Calu3 (cell line): ENCODE results near the gene IFNAR1. TPM values are rescaled to one million over a fixed set of nuclear protein-coding genes. Genes with fewer than 3 reads are reported as not detected.
"Not testable (repeated sequence)": the region's sequence is repeated elsewhere in the genome, so short reads cannot be mapped to it uniquely, and the experiment has no call there.

Experiments used
- BruUV-seq: library from RNA; stranded (reverse); fragments of 400-500 nt; replicated peaks from 2 replicates; lab custom pipeline; 2021; lab: Mats Ljungman, UMichigan
- CTCF ChIA-PET: fragments of 300-600 bp; sonication (Branson Sonifier 250); formaldehyde crosslinking; loops from one replicate; lab custom pipeline; 2022; ENCODE audit warnings: antibody characterized with exemption; lab: Charles Lee
- DNase-seq: peaks from one replicate; pipeline ENCODE4 v3.0.0; 2022
- H3K27ac Mint-ChIP-seq: one replicate; pipeline ENCODE4 v1.8.0; 2022; ENCODE audit warnings: mixed read lengths; ENCODE audit not compliant: unreplicated experiment
- H3K27me3 Mint-ChIP-seq: one replicate; pipeline ENCODE4 v1.8.0; 2022; ENCODE audit warnings: mixed read lengths; ENCODE audit not compliant: unreplicated experiment
- H3K36me3 Mint-ChIP-seq: one replicate; pipeline ENCODE4 v1.8.0; 2022; ENCODE audit warnings: mild to moderate bottlenecking, moderate library complexity, mixed read lengths; ENCODE audit not compliant: insufficient read depth, unreplicated experiment
- H3K4me1 Mint-ChIP-seq: one replicate; pipeline ENCODE4 v1.8.0; 2022; ENCODE audit warnings: mild to moderate bottlenecking, low read depth, mixed read lengths; ENCODE audit not compliant: unreplicated experiment
- H3K4me3 Mint-ChIP-seq: one replicate; pipeline ENCODE4 v1.8.0; 2022; ENCODE audit warnings: mild to moderate bottlenecking, low read depth, moderate library complexity, mixed read lengths; ENCODE audit not compliant: unreplicated experiment
- H3K9me3 Mint-ChIP-seq: one replicate; pipeline ENCODE4 v1.8.0; 2022; ENCODE audit warnings: low read depth, mixed read lengths; ENCODE audit not compliant: unreplicated experiment
- intact Hi-C: fragments of 100-400 bp; cut with micrococcal nuclease; formaldehyde crosslinking; loops from one replicate; pipeline ENCODE4 v1.10.0; 2022; ENCODE audit not compliant: unreplicated experiment
- total RNA-seq: library from RNA; stranded (reverse); gene quantifications from 2 replicates; pipeline ENCODE4 v1.2.3, GENCODE V29; 2022
- TF ChIP-seq, protein P1 (sequence below): fragments of 200-600 bp; IDR thresholded peaks from one replicate; pipeline ENCODE4 v1.8.0; 2022; ENCODE audit warnings: antibody characterized with exemption; ENCODE audit not compliant: unreplicated experiment

The IFNAR1 gene
- total RNA-seq, 1 experiment from 2014 or later: 35.2 TPM

DNA sequence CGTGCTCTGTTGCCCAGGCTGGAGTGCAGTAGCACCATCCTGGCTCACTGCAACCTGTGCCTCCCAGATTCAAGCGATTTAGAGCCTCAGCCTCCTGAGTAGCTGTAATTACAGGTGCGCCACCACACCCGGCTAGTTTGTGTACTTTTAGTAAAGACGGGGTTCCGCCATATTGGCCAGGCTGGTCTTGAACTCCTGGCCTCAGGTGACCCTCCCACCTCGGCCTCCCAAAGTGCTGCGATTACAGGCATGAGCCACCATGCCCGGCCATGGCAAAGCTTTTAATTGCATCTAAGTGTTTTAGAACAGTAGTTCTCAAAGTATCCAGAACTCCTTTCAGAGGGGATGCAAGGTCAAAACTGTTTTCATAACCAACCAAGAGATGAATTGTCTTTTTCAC is 53.3 kb downstream of the IFNAR1 start:
- intact Hi-C loops: no loop called here
- H3K27ac Mint-ChIP-seq: no peak overlapping the region
- peaks cover 19% of the 10 kb centered on the region for H3K4me1 Mint-ChIP-seq
- H3K36me3 Mint-ChIP-seq: peaks cover 15% of the 10 kb centered on the region
- no peak for DNase-seq
- no peaks in the 10 kb centered on the region for H3K27me3 Mint-ChIP-seq
- H3K4me3 Mint-ChIP-seq: no peak overlapping the region
- CTCF ChIA-PET: no interaction called here
- H3K9me3 Mint-ChIP-seq: no peaks in the 10 kb centered on the region
- TF ChIP-seq, protein P1, sequence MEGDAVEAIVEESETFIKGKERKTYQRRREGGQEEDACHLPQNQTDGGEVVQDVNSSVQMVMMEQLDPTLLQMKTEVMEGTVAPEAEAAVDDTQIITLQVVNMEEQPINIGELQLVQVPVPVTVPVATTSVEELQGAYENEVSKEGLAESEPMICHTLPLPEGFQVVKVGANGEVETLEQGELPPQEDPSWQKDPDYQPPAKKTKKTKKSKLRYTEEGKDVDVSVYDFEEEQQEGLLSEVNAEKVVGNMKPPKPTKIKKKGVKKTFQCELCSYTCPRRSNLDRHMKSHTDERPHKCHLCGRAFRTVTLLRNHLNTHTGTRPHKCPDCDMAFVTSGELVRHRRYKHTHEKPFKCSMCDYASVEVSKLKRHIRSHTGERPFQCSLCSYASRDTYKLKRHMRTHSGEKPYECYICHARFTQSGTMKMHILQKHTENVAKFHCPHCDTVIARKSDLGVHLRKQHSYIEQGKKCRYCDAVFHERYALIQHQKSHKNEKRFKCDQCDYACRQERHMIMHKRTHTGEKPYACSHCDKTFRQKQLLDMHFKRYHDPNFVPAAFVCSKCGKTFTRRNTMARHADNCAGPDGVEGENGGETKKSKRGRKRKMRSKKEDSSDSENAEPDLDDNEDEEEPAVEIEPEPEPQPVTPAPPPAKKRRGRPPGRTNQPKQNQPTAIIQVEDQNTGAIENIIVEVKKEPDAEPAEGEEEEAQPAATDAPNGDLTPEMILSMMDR: no peak
- no TSS peak for BruUV-seq

DNA sequence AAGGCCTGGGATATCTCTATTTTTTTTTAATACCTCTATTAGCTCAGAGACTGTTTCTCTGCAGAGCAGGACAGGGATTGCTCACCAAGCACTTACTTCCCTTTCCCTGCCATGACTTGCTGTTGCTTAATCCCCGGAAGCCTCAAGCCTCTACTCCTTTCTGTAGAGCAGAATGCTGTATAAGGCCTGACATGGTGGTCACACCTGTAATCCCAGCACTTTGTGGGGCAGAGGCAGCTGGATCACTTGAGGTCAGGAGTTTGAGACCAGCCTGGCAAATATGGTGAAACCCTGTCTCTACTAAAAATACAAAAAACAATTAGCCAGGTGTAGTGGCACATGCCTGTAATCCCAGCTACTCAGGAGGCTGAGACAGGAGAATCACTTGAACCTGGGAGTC is 55.2 kb downstream of the IFNAR1 start:
- intact Hi-C loops: loop anchor here (5.0 kb wide), 1 partner anchor 37 kb away; no protein-coding TSS in a partner anchor
- peak; percentile 48 for DNase-seq
- not testable (repeated sequence) for BruUV-seq, H3K4me3 Mint-ChIP-seq, H3K9me3 Mint-ChIP-seq, H3K27me3 Mint-ChIP-seq
- CTCF ChIA-PET: interaction anchor here (0.6 to 1.9 kb wide), 3 partner anchors 19 to 65 kb away, joined by 3 to 16 read pairs (median 3); no protein-coding TSS in a partner anchor
- H3K4me1 Mint-ChIP-seq: peaks cover 24% of the 10 kb centered on the region
- H3K36me3 Mint-ChIP-seq: peaks cover 15% of the 10 kb centered on the region
- H3K27ac Mint-ChIP-seq: peak overlapping the region; percentile 74

DNA sequence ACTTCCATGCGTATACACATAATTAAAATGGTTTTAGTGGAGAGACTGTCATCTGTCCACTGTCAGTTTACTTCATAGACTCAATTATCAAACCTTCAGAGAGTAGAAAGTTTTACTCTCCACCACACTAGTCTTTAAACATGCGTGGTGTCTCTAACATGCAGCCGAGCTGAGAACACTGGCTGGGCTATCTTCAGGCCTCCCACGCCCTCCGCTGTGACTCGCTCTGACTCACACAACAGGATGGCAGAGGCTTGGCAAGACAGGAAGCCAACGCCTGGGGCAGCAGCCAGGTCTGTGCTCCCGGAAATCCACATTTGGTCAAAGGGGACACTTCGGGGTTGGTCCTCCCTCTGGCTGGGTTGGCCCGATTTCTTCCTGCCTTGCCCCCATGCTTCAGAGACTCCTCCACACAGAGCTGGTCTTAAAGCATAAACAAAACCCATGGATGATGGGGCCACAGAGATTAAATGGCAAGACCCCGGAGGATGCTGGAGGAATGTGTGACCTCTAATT is 55.8 kb downstream of the IFNAR1 start:
- H3K36me3 Mint-ChIP-seq: peaks cover 10% of the 10 kb centered on the region
- TF ChIP-seq, protein P1: no peak
- H3K4me1 Mint-ChIP-seq: peaks cover 18% of the 10 kb centered on the region
- CTCF ChIA-PET: interaction anchor here (0.6 to 1.9 kb wide), 3 partner anchors 19 to 64 kb away, joined by 3 to 16 read pairs (median 3); no protein-coding TSS in a partner anchor
- intact Hi-C loops: loop anchor here (5.0 kb wide), 1 partner anchor 37 kb away; no protein-coding TSS in a partner anchor
- H3K27me3 Mint-ChIP-seq: no peaks in the 10 kb centered on the region
- BruUV-seq: no TSS peak
- peak overlapping the region; percentile 74 for H3K27ac Mint-ChIP-seq
- H3K4me3 Mint-ChIP-seq: no peak overlapping the region
- H3K9me3 Mint-ChIP-seq: no peaks in the 10 kb centered on the region
- peak; percentile 93 for DNase-seq

DNA sequence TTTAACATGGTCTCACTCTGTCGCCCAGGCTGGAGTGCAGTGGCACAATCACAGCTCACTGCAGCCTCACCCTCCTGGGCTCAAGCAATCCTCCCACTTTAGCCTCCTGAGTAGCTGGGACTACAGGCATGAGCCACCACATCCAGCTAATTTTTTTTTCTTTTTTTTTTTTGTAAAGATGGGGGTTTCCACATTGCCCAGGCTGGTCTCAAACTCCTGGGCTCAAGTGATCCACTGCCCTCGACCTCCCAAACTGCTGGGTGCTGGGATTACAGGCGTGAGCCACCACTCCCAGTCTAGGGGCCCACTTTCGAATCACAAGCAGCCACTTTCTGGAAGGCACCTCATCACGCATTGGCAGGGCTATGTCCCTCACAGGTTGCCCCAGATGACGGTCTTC is 56.6 kb downstream of the IFNAR1 start:
- not testable (repeated sequence) for BruUV-seq, H3K27me3 Mint-ChIP-seq, H3K9me3 Mint-ChIP-seq, H3K4me3 Mint-ChIP-seq, DNase-seq
- Mint-ChIP-seq H3K27ac (peak overlapping the region; percentile 74), H3K4me1 (peaks cover 16% of the 10 kb centered on the region), H3K36me3 (peaks cover 10% of the 10 kb centered on the region)
- CTCF ChIA-PET: interaction anchor here (1.9 kb wide), 1 partner anchor 20 kb away, joined by 16 read pairs; no protein-coding TSS in a partner anchor
- intact Hi-C loops: loop anchor here (5.0 kb wide), 1 partner anchor 36 kb away; no protein-coding TSS in a partner anchor

DNA sequence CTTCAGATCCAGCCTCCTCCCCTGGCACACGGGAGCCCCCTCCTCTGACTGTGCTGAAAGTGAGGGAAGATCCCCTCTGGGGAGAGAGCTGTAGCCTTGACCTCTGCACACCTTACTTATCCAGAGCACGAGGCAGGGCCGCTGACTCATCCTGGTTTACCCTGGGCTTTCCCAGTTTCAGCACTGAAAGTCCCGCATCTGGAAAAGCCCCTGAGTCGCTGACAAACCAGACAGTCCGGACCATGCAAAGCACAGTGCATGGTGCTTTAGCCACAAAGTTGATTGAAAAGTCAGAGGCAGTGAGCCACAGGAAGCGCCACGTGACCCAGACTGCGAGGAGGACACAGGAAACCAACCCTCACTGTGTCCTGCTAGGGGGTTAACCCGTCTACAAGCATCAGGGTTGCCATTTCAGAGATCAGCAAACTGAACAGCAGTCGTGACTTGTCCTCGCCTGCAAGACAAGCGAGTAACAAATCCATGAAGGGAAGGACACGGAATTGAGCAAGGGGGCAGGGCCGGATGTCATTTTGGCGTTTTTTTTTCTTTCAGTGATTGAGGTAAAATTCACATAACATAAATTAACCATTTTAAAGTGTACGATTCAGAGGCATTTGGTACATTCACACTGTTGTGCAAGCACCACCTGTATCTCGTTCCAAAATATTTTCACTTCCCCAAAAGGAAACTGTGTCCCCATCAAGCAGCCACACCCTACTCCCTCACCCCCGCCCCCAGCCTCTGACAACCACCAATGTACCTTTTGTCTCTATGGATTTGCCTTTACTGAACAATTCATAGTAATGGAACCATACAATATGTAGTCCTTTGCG is 58.5 kb downstream of the IFNAR1 start:
- intact Hi-C loops: loop anchor here (5.0 kb wide), 1 partner anchor 34 kb away; no protein-coding TSS in a partner anchor
- DNase-seq: peak; percentile 76
- Mint-ChIP-seq H3K9me3 (no peaks in the 10 kb centered on the region), H3K4me1 (peaks cover 11% of the 10 kb centered on the region), H3K27me3 (no peaks in the 10 kb centered on the region), H3K4me3 (peak overlapping the region; percentile 24), H3K27ac (peak overlapping the region; percentile 74), H3K36me3 (peaks cover 10% of the 10 kb centered on the region)
- BruUV-seq: TSS peak; percentile 95
- TF ChIP-seq, protein P1: no peak
- CTCF ChIA-PET: interaction anchor here (1.0 kb wide), 1 partner anchor 22 kb away, joined by 7 read pairs; no protein-coding TSS in a partner anchor
